Liver (tissue), 9 donors: Measurements from ENCODE around the gene CALU. TPM values are rescaled to one million over a fixed set of nuclear protein-coding genes. Genes with fewer than 3 reads are reported as not detected.

ENCODE experiments used
- DNase-seq: peaks from one replicate; pipeline ENCODE4 v3.0.0-alpha.2; 2017; ENCODE audit warnings: low spot score
- H3K27ac ChIP-seq, 2 donors: one replicate each; pipeline ENCODE4 v1.7.0; 2013; ENCODE audit warnings: inconsistent platforms in 2 of 2, low read length in 2 of 2, control low read depth in 1 of 2, low read depth in 1 of 2, mild to moderate bottlenecking in 1 of 2
- H3K27me3 ChIP-seq, 4 donors: one replicate each; pipeline versions ENCODE4 v1.6.1 to v1.7.0; 2013; ENCODE audit warnings: low read length in 3 of 4, inconsistent platforms in 1 of 4, mild to moderate bottlenecking in 1 of 4, moderate library complexity in 1 of 4; ENCODE audit not compliant: control insufficient read depth in 4 of 4, insufficient read depth in 4 of 4
- H3K36me3 ChIP-seq, 4 donors: one replicate each; pipeline versions ENCODE4 v1.6.1 to v1.7.0; 2013; ENCODE audit warnings: low read length in 3 of 4, mild to moderate bottlenecking in 3 of 4, low read depth in 1 of 4, moderate library complexity in 1 of 4; ENCODE audit not compliant: control insufficient read depth in 4 of 4, insufficient read depth in 3 of 4
- H3K4me1 ChIP-seq, 4 donors: one replicate each; pipeline versions ENCODE4 v1.6.1 to v1.7.0; 2013; ENCODE audit warnings: low read length in 3 of 4, mild to moderate bottlenecking in 3 of 4, moderate library complexity in 1 of 4; ENCODE audit not compliant: control insufficient read depth in 4 of 4, insufficient read depth in 4 of 4
- H3K4me3 ChIP-seq, 3 donors: one replicate each; pipeline versions ENCODE4 v1.6.1 to v1.7.0; 2013; ENCODE audit warnings: low read length in 3 of 3, control low read depth in 1 of 3, low read depth in 1 of 3, mild to moderate bottlenecking in 1 of 3
- H3K9ac ChIP-seq, 2 donors: one replicate each; pipeline ENCODE4 v1.7.0; 2013; ENCODE audit warnings: low read length in 2 of 2, mild to moderate bottlenecking in 2 of 2, moderate library complexity in 2 of 2, control low read depth in 1 of 2, low read depth in 1 of 2
- H3K9me3 ChIP-seq, 4 donors: one replicate each; pipeline versions ENCODE4 v1.6.1 to v1.7.0; 2013; ENCODE audit warnings: low read length in 3 of 4; ENCODE audit not compliant: control insufficient read depth in 4 of 4
- ATF3 ChIP-seq: IDR thresholded peaks from 2 replicates; pipeline ENCODE4 v1.6.1; 2016; ENCODE audit warnings: antibody characterized with exemption
- CTCF ChIP-seq: fragments of 150-350 bp; IDR thresholded peaks from 2 replicates; pipeline ENCODE4 v1.5.1; 2017; ENCODE audit warnings: improper control_type of control experiment, low read depth, low read length; ENCODE audit not compliant: missing input control
- EGR1 ChIP-seq, 2 donors: IDR thresholded peaks; 2 replicates each; pipeline ENCODE4 v1.6.1; 2016 to 2018; ENCODE audit warnings: antibody characterized with exemption in 2 of 2, low read depth in 2 of 2
- FOXA1 ChIP-seq: IDR thresholded peaks from 2 replicates; pipeline ENCODE4 v1.6.1; 2016; ENCODE audit warnings: antibody characterized with exemption
- GABPA ChIP-seq, 2 donors: IDR thresholded peaks in 1 of 2; conservative IDR thresholded peaks in 1 of 2; 2 replicates each; pipeline ENCODE4 v1.6.1; 2016; ENCODE audit warnings: antibody characterized with exemption in 2 of 2, mild to moderate bottlenecking in 1 of 2, moderate library complexity in 1 of 2
- HNF4A ChIP-seq, 2 donors: conservative IDR thresholded peaks; 2 replicates each; pipeline ENCODE4 v1.6.1; 2016; ENCODE audit warnings: antibody characterized with exemption in 2 of 2, mild to moderate bottlenecking in 2 of 2
- HNF4G ChIP-seq: IDR thresholded peaks from 2 replicates; pipeline ENCODE4 v1.6.1; 2016; ENCODE audit warnings: antibody characterized with exemption
- MAX ChIP-seq: IDR thresholded peaks from 2 replicates; pipeline ENCODE4 v1.6.1; 2016; ENCODE audit warnings: antibody characterized with exemption
- NR2F2 ChIP-seq: IDR thresholded peaks from 2 replicates; pipeline ENCODE4 v1.6.1; 2016; ENCODE audit warnings: antibody characterized with exemption
- RAD21 ChIP-seq, 2 donors: IDR thresholded peaks; 2 replicates each; pipeline ENCODE4 v1.6.1; 2016; ENCODE audit warnings: antibody characterized with exemption in 2 of 2, mild to moderate bottlenecking in 2 of 2
- REST ChIP-seq: IDR thresholded peaks from 2 replicates; pipeline ENCODE4 v1.6.1; 2016; ENCODE audit warnings: antibody characterized with exemption, mild to moderate bottlenecking
- RXRA ChIP-seq, 2 donors: IDR thresholded peaks; 2 replicates each; pipeline ENCODE4 v1.6.1; 2017 to 2018; ENCODE audit warnings: antibody characterized with exemption in 2 of 2, mild to moderate bottlenecking in 1 of 2
- SP1 ChIP-seq: IDR thresholded peaks from 2 replicates; pipeline ENCODE4 v1.6.1; 2018; ENCODE audit warnings: antibody characterized with exemption, mild to moderate bottlenecking
- TAF1 ChIP-seq: conservative IDR thresholded peaks from 2 replicates; pipeline ENCODE4 v1.6.1; 2016; ENCODE audit warnings: antibody characterized with exemption, mild to moderate bottlenecking
- ZBTB33 ChIP-seq: IDR thresholded peaks from 2 replicates; pipeline ENCODE4 v1.6.1; 2016; ENCODE audit warnings: antibody characterized with exemption
- whole genome bisulfite sequencing: extraction: QIAGEN DNeasy Blood & Tissue Kit; methylation state at CpG from one replicate; pipeline ENCODE4 v1.1.7; 2013; 5-methylcytosine and 5-hydroxymethylcytosine counted together
- polyA plus RNA-seq, 2 donors: library from polyadenylated mRNA; stranded (reverse) in 1 of 2; unstranded in 1 of 2; fragments of 200-250 nt in 1 of 2; fragments of >200 nt in 1 of 2; fragmentation: Nextera tagmentation in 1 of 2; extraction: Ambion mirVana in 1 of 2; gene quantifications; one replicate each; pipeline versions ENCODE4 v1.2.1 to v1.2.3, GENCODE V29; 2013 to 2015
- total RNA-seq, 2 donors: library from RNA; depleted of rRNA; stranded (reverse); fragments of >200 nt; gene quantifications; one replicate each; pipeline ENCODE4 v1.2.3, GENCODE V29; 2014
- donor health status: healthy.
- donor health status: healthy.
- donor health status: healthy.
- donor health status: healthy.
- donor health status: healthy.

Gene CALU
- total and polyA plus RNA-seq, 4 donors, result 37.1 to 57.9 (median 42.5) TPM

- Histone ChIP-seq H3K4me1 (no peaks in the 10 kb centered on the region), H3K9me3 (no peaks in the 10 kb centered on the region), H3K36me3 (no peaks in the 10 kb centered on the region), H3K9ac (no peak overlapping the region), H3K27ac (no peak overlapping the region), H3K27me3 (no peaks in the 10 kb centered on the region), H3K4me3 (no peak overlapping the region)
- no peak for TF ChIP-seq EGR1 (IDR thresholded peaks at IDR 0.05; ENCODE audit: low read depth in 2 of 2)
- no peak for TF ChIP-seq RAD21 (IDR thresholded peaks at IDR 0.05)
- TF ChIP-seq HNF4A (conservative IDR thresholded peaks at IDR 0.05), result no peak
- no peak for TF ChIP-seq REST
- no peak for TF ChIP-seq ATF3
- TF ChIP-seq HNF4G, result no peak
- TF ChIP-seq ZBTB33, result no peak
- no peak for TF ChIP-seq FOXA1
- no peak for TF ChIP-seq RXRA (IDR thresholded peaks at IDR 0.05)
- TF ChIP-seq SP1, result no peak
- TF ChIP-seq MAX, result no peak
- TF ChIP-seq GABPA (IDR thresholded peaks at IDR 0.05 in 1 of 2, conservative IDR thresholded peaks at IDR 0.05 in 1 of 2), result no peak
- no peak for TF ChIP-seq TAF1
- no peak for TF ChIP-seq NR2F2
- no peak for TF ChIP-seq CTCF
- 95% methylated on average over 3 of the region's 3 CpGs for WGBS
- no peak for DNase-seq
Measured at GRCh38 chr7:128800567-128800966, 61.4 kb downstream of the CALU start.

- Histone ChIP-seq H3K4me1 (no peaks in the 10 kb centered on the region), H3K9ac (no peak overlapping the region), H3K27ac (no peak overlapping the region), H3K9me3 (no peaks in the 10 kb centered on the region), H3K36me3 (no peaks in the 10 kb centered on the region), H3K4me3 (no peak overlapping the region), H3K27me3 (no peaks in the 10 kb centered on the region)
- 83% methylated on average over 9 of the region's 9 CpGs for whole genome bisulfite sequencing
- TF ChIP-seq TAF1 (no peak), RXRA (IDR thresholded peaks at IDR 0.05) (no peak), HNF4A (conservative IDR thresholded peaks at IDR 0.05) (no peak), REST (no peak), HNF4G (no peak), NR2F2 (no peak), GABPA (IDR thresholded peaks at IDR 0.05 in 1 of 2, conservative IDR thresholded peaks at IDR 0.05 in 1 of 2) (no peak)
- no peak for DNase-seq
Measured at GRCh38 chr7:128801003-128801402, 61.8 kb downstream of the CALU start.
